Sigmoid colon (tissue), 4 donors: Measurements from ENCODE around the gene IGSF6.

Experiments
- POLR2AphosphoS5 ChIP-seq, 4 donors: sonication (generic); formaldehyde crosslinking; IDR thresholded peaks; one replicate each; pipeline ENCODE4 v1.6.1; 2017; ENCODE audit warnings: antibody characterized with exemption in 4 of 4
- TF ChIP-seq, protein P1 (sequence below), 4 experiments: fragments of 450-650 bp in 3 of 4; fragments of 200-600 bp in 1 of 4; IDR thresholded peaks; one replicate each; pipeline ENCODE4 v1.5.1; 2016 to 2019; ENCODE audit warnings: antibody characterized with exemption in 4 of 4, mild to moderate bottlenecking in 3 of 4, moderate library complexity in 2 of 4

DNA sequence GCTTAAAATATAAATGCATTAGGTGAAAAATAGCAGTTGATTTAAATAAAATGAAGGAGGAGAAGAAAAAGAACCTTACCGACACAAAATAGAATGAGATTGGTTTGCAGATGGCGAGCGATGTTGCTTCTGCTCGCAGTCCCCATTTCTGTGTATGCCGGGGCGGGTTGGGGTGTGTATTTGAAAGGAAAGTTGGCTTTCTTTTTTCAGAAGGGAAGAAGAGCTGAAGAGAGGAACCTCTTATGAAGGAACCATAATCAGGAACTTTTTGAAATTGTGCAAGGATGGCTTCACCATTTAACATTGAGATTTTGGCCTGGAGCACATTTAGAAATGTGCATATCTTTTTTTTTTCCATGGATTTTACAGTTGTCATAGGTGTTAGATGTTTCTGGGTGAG, at the start of gene IGSF6:
- TF ChIP-seq, protein P1, sequence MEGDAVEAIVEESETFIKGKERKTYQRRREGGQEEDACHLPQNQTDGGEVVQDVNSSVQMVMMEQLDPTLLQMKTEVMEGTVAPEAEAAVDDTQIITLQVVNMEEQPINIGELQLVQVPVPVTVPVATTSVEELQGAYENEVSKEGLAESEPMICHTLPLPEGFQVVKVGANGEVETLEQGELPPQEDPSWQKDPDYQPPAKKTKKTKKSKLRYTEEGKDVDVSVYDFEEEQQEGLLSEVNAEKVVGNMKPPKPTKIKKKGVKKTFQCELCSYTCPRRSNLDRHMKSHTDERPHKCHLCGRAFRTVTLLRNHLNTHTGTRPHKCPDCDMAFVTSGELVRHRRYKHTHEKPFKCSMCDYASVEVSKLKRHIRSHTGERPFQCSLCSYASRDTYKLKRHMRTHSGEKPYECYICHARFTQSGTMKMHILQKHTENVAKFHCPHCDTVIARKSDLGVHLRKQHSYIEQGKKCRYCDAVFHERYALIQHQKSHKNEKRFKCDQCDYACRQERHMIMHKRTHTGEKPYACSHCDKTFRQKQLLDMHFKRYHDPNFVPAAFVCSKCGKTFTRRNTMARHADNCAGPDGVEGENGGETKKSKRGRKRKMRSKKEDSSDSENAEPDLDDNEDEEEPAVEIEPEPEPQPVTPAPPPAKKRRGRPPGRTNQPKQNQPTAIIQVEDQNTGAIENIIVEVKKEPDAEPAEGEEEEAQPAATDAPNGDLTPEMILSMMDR (IDR thresholded peaks at IDR 0.05), result no peak
- no peak for TF ChIP-seq POLR2AphosphoS5 (IDR thresholded peaks at IDR 0.05)
